ENCODE measurements around the gene CWC27.
"Not testable (repeated sequence)": the region's sequence is repeated elsewhere in the genome, so short reads cannot be mapped to it uniquely, and the experiment has no call there.

Gene CWC27

DNA sequence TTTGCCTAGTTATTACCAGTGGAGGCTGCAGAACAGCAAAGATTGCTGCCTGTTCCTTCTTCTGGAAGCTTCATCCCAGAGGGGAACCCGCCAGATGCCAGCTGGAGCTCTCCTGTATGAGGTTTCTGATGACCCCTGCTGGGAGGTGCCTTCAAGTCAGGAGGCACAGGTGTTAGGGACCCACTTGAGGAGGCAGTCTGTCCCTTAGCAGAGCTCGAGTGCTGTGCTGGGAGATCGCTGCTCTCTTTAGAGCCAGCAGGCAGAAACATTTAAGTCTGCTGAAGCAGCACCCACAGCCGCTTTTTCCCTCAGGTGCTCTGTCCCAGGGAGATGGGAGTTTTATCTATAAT is 170.7 kb downstream of the CWC27 start:
- not testable (repeated sequence) for DNase-seq

DNA sequence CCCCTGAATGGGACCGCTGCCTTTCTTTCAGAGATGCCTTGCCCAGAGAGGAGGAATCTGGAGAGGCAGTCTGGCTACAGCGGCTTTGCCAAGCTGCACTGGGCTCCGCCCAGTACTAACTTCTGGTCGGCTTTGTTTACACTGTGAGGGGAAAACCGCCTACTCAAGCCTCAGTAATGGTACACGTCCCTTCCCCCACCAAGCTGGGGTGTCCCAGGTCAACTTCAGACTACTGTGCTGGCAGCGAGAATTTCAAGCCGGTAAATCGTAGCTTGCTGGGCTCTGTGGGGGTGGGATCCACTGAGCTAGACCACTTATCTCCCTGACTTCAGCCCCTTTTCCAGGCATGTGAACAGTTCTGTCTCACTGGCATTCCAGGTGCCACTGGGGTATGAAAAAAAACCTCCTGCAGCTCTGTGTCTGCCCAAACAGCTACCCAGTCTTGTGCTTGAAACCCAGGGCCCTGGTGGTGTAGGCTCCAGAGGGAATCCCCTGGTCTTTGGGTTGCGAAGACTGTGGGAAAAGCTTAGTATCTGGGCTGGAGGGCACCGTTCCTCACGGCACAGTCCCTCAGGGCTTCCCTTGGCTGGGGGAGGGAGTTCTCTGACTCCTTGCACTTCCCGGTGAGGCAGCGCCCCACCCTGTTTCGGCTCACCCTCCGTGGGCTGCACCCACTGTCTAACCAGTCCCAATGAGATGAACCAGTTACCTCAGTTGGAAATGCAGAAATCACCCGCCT is 171.2 kb downstream of the CWC27 start:
- DNase-seq, result no peak

DNA sequence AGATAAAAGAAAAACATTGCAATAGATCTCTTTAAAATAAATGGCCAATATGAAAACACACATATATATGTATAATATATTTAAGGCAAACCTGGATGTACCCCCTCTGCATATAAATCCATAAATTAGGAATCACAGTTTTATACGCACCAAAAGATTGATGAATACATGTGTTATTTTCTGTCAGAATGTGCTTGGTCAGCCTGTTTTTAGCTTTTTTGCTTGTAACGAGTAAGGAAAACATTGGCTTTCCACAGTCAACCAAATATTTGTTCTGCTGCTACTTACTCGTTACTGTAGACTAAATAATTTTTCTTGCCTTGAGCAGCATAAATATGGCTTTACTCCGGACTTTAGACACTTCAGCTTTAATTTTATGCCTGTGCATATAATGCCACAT is 173.7 kb downstream of the CWC27 start:
- DNase-seq, result no peak

DNA sequence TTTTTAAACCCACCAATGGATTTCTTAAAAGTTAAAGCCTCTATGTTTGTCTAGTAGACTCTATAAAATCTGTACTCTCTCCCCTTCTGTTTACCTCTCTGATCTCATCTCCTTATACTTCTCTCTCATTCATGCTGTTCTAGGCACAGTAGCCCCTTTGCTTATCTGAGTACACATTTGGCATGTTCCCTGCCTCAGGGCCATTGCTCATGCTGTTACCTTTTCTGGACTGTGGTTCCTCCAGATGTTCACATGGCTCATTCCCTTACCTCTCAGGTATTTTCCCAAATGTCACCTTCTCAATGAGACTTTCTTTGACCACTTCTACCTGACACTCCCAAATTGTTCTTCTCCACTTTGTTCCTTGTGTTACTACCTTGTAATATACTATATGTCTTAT is 176.1 kb downstream of the CWC27 start:
- no peak for DNase-seq

DNA sequence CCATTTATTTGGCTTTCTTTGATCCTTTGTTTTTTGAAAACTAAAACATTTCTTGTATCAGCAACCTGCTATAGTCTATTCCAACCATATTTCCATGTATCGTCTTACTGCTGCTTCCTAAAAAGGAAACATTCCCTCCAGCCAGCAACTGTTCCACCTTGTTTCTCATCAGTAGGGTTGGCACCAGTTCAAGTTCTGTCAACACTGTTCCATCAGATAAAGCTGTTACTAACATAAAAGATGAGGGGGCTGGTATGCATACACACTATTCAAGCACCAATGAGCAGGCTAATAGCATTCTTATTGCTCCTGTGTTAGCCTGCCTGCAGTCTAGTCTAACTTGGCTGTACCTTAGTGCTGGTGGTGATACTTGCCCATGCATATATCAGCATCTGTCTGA is 178.3 kb downstream of the CWC27 start:
- no peak for DNase-seq

DNA sequence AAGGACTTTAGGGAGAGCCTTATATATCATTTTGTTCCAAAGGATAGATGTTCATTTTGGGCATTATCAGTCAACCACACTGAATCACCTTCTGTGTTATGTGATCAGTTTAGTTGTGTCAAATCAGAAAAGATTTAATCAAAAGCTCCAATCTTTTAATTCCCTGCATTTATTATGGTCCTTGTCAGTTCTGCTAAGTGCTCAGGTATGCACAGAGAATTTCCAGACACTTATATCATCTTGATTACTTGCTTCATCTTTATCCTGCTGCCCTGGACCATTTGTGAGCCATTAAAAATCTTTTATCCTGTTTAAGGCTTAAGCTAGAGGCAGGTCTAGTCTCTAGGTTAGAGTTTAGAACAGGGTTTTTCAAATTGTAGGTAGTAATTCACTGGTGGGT is 179.1 kb downstream of the CWC27 start:
- no peak for DNase-seq

DNA sequence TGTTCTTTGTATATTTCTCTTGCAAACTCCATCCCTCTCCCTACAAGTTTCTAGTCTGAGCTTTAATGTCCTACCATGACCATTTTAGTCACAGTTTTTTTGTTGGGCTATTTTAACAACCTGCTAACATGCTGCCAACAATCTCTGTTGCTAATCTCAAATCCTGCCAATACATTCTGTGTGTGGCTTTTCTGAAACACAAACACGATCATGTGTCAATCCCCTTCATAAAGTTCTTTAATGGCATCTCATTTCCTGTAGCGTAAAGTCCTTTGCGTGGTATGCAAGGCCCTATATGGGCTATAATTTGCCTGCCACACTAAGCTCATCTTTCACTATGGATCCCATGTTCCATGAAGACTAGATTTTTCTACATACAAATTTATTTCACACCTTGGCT is 180.6 kb downstream of the CWC27 start:
- no peak for DNase-seq

DNA sequence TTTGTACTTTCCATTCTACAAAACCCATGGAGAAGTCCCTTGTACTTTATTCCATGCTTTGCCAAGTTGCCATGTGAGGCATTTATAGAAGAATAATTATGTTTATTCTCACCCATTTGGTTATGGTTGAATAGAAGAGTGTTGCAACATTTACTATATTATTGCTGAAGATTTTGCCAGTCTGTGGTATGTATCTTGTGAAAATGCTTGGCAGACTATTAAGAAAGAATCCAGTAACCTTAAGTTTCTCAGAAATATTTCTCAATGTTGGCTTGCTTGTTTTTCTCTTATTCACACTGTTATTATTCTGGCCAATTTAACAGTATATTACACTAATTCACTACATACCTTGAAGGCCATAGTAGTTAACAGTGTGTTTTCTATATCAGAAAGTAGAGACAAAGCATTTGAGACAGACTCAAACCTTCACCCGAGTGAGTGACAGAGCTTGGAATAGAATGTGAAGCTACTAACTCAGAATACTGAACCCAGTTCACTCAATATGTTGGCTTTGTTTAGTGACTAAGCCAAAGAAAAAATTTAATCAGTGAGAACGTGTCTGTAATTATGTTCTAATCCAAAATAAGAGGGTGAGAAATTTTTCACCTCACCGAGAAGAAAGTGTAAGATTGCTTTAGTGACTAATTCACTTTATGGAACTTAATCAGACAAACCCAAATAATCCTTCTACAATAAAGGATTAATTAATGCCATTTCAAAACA is 184.4 kb downstream of the CWC27 start:
- DNase-seq, result no peak

DNA sequence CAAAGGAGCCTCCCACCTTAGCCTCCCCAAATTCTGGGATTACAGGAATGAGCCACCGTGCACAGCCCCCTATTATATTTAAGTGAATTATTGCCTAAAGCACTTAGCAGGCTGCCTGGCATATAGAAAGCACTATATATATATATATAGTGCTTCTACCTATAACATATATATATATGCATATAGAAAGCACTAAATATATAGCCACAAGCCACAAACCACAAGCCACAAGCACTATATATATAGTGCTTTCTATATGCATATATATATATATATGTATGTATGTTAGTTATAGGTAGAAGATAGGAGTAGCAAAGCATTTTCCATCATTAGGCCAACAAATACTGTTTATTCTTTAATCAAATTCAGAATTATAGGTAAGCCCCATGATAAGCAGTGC is 185.8 kb downstream of the CWC27 start:
- no peak for DNase-seq

DNA sequence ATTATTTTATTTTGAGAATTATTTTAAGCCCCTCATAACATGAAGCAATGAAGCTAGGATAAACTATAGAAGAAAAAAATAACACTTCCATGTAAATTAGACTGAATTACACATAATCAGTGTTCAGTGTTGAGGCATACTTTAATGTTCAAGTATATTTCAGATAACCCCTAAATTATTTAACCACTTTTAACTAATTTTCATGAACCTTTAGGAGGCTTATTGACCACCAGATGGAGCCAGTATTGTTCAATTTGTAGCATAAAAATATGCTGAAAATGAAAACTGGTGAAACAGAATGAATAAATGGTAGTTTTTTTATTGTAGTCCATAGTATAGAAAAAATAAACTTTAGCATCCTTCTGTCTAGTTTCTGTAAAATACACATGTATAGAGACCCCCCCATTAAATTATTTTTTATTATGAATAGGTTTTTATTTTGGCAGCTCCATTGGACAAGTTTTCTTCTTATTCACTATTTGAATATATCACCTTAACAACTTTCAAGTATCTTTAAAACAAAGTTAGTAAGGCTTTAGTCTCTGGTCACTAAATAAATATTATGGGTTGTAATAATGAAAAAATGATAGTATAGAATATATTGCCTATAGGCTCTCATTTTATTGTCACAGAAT is 190.1 kb downstream of the CWC27 start:
- no peak for DNase-seq

DNA sequence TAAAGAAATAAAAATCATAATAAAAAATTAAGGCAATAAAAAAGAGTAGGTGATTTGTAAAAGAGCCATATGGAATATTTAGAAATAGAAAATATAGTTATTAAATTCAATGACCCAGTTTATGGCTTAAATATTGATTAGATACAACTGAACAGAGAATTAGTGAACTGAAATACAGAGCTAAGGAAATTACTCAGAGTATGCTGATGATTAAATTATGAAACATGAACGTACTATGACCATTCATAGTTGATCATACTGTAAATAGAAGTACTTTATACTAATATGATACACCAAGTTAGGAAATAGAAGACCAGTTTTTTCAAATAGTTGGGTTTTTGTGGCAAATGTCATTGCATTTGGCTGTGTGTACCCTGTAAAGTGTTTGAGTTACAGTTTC is 194.5 kb downstream of the CWC27 start:
- DNase-seq, result no peak

DNA sequence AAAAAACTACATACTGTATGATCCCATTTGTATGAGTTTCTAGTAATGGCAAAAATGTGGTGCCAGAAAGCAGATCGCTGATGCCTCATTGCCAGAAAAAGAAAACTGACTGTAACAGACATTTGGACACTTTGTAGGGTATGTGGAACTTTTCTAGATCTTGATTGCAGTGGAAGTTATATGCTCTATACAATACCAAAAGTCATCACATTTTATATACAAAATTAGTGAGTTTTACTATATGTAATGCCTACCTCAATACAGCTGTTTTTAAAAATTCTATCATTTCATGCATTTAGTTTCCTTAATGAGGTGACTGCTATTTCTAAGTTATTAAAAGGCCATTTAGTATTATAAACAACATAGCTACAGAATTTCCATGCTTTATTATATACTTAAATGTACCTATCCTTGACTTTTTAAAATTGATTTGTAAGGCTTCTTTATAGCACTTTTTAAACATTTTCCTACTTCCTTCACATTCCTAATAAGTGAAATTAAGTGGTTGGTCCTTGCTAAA is 199.9 kb downstream of the CWC27 start:
- DNase-seq, result no peak

DNA sequence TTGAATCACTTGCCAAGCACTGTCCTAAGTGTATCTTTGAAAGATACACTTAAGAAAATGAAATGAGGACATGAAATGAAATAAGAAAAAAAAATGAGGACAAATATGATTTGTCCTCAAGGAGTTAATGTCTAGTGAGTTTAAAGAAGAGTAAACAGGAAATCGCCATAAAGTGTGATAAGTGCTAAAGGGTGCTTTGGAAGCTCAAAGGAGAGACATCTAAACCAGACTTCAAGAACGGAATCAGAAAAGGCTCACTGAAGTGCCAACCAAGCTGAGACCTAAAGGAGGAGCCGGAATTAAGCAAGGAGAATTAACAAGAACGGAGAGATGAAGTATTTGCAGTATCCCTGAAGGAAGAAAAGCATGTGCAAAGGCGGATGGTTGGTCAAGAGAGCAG is 200.8 kb downstream of the CWC27 start:
- no peak for DNase-seq

DNA sequence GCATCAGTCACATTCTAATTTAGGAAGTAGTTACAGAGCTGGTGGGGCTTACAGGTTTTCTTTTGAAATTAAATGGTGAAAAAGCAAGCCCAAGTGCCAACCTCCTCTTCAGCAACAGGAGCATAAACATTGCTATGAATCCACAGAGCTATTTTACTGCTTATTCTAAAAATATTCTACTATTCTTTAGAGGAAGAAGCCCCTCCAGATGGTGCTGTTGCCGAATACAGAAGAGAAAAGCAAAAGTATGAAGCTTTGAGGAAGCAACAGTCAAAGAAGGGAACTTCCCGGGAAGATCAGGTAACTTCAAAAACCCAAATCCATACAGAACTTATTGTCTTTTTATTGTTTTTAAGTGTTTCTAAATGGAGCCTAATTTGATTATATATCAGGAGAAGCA is 202.8 kb downstream of the CWC27 start:
- no peak for DNase-seq

DNA sequence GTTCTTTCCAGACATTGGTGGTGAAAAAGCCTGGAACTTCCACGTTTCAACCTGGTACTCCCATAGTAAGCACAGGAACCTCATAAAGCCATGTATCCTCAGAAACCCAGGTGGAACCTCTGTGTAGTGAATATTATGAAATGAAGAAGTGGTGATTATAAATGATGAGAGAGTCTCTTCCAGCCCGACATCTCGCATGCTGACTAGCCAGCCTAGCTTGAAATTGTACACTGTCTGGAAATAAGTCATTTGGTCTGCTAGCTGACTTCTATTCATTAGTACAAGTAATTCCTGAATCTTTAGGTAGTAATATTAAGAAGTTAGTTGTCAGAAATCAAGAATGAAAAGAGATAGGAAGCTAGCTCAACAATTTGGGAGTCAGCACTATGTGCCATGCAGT is 203.3 kb downstream of the CWC27 start:
- DNase-seq, result no peak

DNA sequence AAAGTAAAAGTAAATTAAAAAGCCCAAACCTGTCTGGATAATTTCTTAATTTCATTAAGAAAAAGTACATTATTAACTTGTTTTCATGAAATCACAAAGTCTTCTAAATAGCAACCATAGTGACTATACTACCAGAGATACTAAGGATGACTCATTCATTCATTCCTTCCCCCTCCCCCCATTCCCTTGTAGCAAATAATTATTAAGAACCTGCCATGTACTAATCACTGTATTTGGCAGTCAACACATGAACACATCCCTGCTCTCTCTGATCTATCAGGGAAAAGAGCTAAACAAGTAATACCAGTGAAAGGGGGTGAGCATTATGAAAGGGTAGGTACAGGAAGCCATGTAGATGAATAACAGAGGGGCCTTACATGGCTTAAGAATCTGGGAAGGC is 203.9 kb downstream of the CWC27 start:
- no peak for DNase-seq

DNA sequence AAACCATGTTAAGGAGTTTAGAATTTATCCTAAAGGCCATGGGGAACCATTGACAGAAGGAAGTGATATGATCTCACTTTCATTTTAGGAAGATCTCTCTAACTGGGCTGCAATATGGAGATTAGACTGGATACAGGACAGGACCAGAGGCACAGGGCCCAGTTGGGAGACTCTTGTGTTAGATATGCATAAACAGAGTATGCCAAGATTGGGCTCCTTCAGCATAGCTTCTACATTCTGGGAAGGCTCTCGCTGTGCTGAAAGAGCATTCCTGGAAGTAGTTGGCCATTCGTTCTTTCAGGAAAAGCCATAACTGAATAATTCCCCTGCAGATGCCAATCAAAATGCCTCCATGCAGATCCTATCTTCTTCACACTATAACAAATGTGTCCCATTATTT is 204.5 kb downstream of the CWC27 start:
- no peak for DNase-seq

DNA sequence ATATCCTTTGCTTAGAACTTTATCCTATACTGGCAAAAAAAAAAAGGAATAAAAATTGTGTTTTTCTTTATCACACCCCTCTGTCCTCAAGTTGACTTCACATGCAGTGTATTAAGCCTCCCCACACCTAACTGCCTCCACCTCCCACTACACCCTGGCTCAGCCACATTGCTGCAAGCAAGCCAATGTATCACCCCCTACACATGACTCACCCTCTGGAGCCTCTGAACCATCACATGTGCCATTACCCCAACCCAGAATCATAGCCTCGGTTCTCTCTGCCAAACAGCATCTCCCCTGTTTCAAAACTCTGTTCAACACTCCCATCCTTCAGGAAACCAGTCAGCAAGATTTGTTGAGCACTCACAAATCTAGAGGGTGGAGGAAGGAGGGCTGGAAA is 209.0 kb downstream of the CWC27 start:
- no peak for DNase-seq

DNA sequence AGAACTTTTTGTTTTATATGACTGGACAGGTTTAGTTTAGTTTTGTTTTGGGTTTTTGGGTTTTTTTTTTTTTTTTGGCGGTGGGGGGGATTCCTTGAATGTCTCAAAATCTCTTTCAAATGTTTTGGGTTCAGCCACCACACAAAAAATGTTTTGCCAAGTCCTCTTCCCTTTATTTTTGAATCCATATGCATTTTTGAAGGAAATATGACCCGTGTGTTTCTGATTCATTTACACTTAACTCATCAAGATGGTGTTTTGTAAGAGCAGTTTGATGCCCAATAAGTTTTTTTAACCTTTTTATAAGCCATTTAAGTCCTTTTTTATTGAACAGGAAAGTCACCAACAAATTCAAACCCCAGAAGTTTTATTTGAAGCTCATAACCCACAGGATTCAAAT is 209.8 kb downstream of the CWC27 start:
- no peak for DNase-seq

DNA sequence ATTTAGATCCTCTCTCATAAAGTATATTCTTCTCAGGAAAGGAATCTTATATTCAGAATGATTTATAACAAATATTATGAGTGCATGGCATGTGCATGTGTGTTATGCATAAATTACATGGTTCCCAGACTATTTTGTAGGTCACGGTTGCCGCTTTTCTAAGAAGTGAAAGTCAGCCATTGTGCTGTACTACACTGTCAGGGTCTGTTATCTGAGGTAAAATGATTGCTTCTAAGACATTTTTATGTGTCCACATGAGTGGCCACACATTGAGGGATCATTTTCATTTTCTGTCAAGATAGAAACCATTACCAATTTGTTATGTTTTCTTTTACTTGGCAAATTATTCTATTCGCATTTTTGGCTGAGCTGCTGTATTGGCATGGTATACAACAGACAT is 210.8 kb downstream of the CWC27 start:
- no peak for DNase-seq

DNA sequence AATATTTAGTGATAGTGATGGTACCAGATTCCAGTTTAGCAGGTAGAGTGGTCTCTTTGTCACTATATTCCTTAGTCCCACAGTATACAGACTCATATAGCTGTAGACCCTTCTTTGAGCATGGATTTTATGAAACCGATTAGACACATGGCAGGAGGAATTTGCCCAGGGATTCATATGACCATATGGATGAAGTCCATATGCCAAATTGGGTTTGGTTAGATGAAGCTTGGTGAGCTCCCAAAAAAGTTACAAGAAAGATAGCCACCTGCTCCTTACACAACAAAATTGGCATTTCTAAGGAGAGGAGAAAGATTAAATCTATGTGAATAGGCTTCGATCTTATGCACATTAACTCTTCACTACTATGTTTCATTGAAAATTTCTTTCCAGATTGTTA is 211.4 kb downstream of the CWC27 start:
- no peak for DNase-seq

DNA sequence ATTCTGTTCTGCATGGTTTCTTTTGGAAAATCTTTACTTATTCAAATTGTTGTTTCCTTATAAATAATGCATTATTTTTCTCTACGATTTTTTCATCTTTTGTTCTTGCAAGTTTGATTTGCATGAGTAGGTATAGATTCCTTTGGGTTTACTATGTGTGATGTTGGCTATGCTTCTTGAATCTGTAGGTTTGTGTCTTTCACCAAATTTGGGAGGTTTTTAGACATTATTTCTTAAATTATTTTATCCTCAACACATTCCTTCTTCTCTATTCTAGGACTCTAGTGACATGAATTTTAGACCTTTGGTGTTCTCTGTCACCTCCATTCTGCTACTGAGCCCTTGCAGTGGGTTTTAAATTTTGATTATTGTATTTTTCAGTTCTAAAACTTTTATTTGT is 219.0 kb downstream of the CWC27 start:
- no peak for DNase-seq

DNA sequence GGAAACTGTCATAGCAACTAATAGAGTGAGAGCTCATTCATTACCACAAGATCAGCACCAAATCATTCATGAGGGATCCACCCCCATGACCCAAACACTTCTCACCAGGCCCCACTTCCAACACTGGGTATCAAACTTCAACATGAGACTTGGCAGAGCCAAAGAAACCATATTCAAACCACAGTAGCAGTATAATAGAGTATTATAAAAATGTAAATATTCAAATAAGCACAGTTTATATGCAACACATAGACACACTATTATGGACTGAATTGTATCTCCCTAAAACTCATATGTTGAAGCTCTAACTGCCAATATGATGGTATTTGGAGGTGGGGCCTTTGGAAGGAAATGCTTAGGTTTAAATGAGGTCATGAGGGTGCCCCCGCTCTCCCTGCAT is 240.5 kb downstream of the CWC27 start:
- no peak for DNase-seq

DNA sequence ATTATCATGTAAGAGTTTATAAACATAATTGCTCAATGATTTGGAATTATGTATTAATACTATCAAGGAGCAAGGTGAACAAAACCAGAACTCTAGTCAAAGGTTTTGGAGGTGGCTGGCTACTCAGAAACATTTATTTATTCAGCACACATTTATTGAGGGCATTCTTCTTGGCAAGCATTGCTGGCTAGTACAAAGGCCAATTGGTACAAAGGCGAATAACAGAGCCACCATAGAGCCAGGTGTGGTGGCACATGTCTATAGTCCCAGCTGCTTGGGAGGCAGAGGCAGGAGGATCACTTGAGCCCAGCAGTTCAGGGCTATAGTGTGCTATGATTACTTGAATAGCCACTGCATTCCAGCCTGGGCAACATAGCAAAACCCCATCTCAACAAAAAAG is 242.1 kb downstream of the CWC27 start:
- DNase-seq, result no peak

All from NCI-H1436 (cell line).